ENCODE measurements around the gene SEPTIN8.

SEPTIN8 gene

DNA sequence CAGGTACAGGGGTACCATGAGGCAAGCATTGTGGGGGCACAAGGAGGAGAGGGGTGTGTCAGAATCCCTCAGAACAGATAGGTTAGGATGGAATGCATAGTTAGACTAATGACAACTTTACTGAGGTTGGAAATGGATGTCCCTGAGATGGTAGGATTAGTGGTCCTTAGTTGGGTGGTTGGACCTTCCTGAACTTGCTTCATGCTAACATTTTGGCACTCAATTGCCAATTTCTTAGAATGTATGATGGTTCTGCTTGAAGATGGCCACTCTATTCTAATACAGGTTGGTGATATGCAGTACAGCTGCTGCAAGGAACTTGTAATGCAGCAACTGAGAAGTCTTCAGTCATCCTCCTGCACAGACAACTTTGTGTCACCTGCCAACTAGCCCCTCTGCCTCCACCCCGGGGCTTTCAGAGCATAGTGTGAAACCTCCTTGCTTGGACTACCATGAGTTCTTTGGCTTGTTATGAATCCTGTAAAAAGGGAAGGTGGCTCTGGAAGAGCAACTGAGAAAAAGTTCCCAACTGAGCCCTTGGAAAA is 24.4 kb downstream of the SEPTIN8 start:
- Histone ChIP-seq H3K9me3 (ENCODE audit: insufficient read depth, low read depth, low read length) (no peaks in the 10 kb centered on the region), H3K27me3 (ENCODE audit: insufficient read depth, low read length) (peaks cover 42% of the 10 kb centered on the region), H3K27ac (ENCODE audit: low read depth, low read length) (no peak overlapping the region), H3K9ac (ENCODE audit: low read depth, low read length) (no peak overlapping the region), H3K36me3 (ENCODE audit: insufficient read depth, low read length) (no peaks in the 10 kb centered on the region), H3K4me3 (ENCODE audit: low read length) (no peak overlapping the region), H3K4me1 (ENCODE audit: insufficient read depth, low read length) (peaks cover 8% of the 10 kb centered on the region)
- 96% methylated on average over 1 of the region's 1 CpG for WGBS

DNA sequence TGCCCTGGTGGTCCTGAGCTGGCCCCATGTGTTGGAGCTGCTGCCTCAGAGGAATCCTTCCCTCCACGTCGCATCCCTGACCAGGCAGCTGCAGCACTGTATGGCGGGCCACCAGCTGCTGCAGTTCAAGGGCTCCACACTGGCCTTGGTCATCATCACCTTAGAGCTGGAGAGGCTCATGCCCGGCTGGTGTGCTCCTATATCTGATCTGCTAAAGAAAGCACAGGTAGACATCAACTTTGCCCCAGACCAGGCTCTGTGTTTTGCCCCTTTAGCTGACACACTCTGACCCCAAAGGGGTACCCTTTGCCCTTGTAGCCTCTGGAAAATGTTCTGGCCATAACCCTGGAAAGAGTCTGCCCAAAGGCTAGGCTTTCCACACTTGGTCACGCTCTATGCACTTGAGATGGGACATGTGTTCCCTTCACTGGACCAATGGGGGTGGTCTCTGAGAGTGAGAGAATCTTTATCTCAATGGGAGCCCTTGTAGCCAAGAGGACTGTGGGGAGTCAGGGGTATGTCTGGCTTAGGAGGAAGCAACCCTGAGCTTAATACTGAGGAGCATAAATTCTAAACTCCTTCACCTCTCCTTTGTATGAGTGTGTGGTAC is 25.0 kb downstream of the SEPTIN8 start:
- H3K36me3 ChIP-seq (ENCODE audit: insufficient read depth, low read length): no peaks in the 10 kb centered on the region
- WGBS: 92% methylated on average over 5 of the region's 5 CpGs
- peaks cover 8% of the 10 kb centered on the region for H3K4me1 ChIP-seq (ENCODE audit: insufficient read depth, low read length)
- H3K9me3 ChIP-seq (ENCODE audit: insufficient read depth, low read depth, low read length): no peaks in the 10 kb centered on the region
- H3K27ac ChIP-seq (ENCODE audit: low read depth, low read length): no peak overlapping the region
- H3K4me3 ChIP-seq (ENCODE audit: low read length): no peak overlapping the region
- peaks cover 48% of the 10 kb centered on the region for H3K27me3 ChIP-seq (ENCODE audit: insufficient read depth, low read length)
- no peak overlapping the region for H3K9ac ChIP-seq (ENCODE audit: low read depth, low read length)

DNA sequence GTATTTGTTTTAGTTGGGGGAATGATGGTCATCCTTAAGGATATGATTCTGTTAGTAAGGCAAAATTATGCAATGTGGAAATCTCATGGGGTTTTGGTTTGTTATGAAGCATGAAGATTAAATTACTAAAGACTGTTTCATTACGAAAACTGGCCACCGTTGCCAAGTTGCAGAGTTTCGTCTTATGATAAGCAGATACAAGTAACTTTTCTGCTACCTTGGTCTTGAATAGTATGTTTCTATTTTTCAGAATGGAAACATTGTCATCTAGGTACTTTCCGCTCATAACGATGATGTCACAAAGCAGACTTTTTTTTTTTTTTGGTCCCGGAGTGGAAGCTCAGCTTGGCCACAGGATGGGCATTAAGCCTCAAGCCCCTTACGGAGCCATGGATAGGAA is 25.6 kb downstream of the SEPTIN8 start:
- Histone ChIP-seq H3K9ac (ENCODE audit: low read depth, low read length) (no peak overlapping the region), H3K36me3 (ENCODE audit: insufficient read depth, low read length) (no peaks in the 10 kb centered on the region), H3K4me3 (ENCODE audit: low read length) (no peak overlapping the region), H3K27me3 (ENCODE audit: insufficient read depth, low read length) (peaks cover 55% of the 10 kb centered on the region), H3K4me1 (ENCODE audit: insufficient read depth, low read length) (peaks cover 8% of the 10 kb centered on the region), H3K27ac (ENCODE audit: low read depth, low read length) (no peak overlapping the region), H3K9me3 (ENCODE audit: insufficient read depth, low read depth, low read length) (no peaks in the 10 kb centered on the region)
- 92% methylated on average over 7 of the region's 7 CpGs for WGBS

DNA sequence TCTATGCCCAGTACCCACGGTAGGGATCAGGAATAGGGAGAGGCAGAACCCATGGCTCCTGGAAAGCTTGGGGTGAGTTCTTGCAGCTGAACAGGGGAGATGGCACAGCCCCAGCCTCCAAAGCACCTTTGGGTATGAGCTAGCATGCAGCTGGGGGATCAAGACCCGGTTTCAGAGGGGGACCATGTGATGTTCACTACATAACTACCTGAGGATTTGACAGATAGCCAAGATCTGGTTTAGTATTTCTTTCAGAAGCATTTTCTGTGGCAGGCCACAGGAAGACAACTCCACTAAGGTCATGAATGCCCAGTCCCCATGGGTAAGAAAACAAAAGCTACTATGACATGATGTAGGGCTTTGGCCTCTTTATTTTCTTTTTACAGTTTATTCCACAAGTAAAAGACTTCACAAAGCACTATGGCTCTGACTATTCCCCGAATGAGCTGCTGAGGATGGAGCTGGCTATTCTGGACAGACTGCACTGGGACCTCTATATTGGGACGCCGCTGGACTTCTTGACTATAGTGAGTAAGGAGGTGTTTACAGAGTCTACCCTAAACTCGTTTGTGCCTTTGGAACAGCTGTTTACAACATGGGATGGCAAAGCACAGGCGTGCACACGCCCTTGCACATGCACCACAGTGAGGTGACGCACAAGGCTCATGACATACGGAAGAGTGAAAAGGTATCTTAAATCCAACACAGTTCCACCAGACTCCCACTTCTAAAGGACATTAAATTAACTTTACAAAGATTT is 26.4 kb downstream of the SEPTIN8 start:
- H3K27ac ChIP-seq (ENCODE audit: low read depth, low read length): no peak overlapping the region
- peaks cover 62% of the 10 kb centered on the region for H3K27me3 ChIP-seq (ENCODE audit: insufficient read depth, low read length)
- H3K4me3 ChIP-seq (ENCODE audit: low read length): no peak overlapping the region
- no peaks in the 10 kb centered on the region for H3K36me3 ChIP-seq (ENCODE audit: insufficient read depth, low read length)
- WGBS: 89% methylated on average over 10 of the region's 10 CpGs
- H3K9ac ChIP-seq (ENCODE audit: low read depth, low read length): no peak overlapping the region
- no peaks in the 10 kb centered on the region for H3K9me3 ChIP-seq (ENCODE audit: insufficient read depth, low read depth, low read length)
- peaks cover 8% of the 10 kb centered on the region for H3K4me1 ChIP-seq (ENCODE audit: insufficient read depth, low read length)

DNA sequence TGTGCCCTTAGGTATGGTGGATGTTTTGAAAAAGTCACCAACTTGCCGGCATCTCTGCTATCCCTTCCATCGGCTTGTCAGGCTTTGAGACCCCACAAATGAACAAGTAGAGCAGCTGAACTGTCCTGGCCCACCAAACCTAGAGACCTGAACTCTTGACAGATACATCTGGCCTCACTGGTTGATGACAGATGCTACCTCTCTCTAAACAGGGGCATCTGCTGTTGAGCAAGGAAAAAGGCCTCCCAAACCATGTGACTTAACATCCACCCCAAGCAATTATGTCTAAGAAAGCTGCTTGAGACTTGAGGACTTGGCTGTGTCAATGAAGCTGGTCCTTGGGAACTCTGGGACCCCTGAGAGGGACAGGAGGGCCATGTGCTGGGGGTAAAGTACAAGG is 27.5 kb downstream of the SEPTIN8 start:
- H3K27me3 ChIP-seq (ENCODE audit: insufficient read depth, low read length): peaks cover 71% of the 10 kb centered on the region
- no peaks in the 10 kb centered on the region for H3K36me3 ChIP-seq (ENCODE audit: insufficient read depth, low read length)
- no peak overlapping the region for H3K9ac ChIP-seq (ENCODE audit: low read depth, low read length)
- H3K9me3 ChIP-seq (ENCODE audit: insufficient read depth, low read depth, low read length): no peaks in the 10 kb centered on the region
- WGBS: 93% methylated on average over 2 of the region's 2 CpGs
- no peak overlapping the region for H3K27ac ChIP-seq (ENCODE audit: low read depth, low read length)
- peaks cover under 1% of the 10 kb centered on the region; the same call in 1 of the 2 replicates for H3K4me1 ChIP-seq (ENCODE audit: insufficient read depth, low read length)
- no peak overlapping the region for H3K4me3 ChIP-seq (ENCODE audit: low read length)

DNA sequence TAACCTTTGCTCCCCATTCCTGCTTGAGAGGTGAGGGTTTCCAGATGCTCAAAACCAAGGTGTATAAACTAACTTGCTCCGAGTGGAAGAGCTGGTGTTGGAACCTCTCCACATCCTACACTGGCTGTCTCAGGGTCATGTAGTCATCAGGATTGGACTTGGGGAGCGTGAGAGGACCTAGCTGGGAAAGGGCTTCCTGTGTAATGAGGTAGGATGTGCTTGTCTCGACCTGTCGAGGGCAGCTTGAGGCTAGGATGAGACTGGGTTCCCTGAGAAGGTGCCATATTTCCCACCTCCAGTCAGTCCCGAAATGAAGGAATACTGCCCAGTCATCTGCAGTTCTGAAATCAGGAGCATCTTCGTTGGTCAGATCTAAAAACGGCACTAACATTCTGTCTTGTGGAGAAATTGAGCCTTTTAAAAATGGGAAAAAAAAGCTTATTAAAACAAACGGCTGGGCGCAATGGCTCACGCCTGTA is 28.5 kb downstream of the SEPTIN8 start:
- Histone ChIP-seq H3K4me1 (ENCODE audit: insufficient read depth, low read length) (no peaks in the 10 kb centered on the region; the same call in 1 of the 2 replicates), H3K36me3 (ENCODE audit: insufficient read depth, low read length) (no peaks in the 10 kb centered on the region), H3K9ac (ENCODE audit: low read depth, low read length) (no peak overlapping the region), H3K27ac (ENCODE audit: low read depth, low read length) (no peak overlapping the region), H3K9me3 (ENCODE audit: insufficient read depth, low read depth, low read length) (no peaks in the 10 kb centered on the region), H3K4me3 (ENCODE audit: low read length) (no peak overlapping the region; the same call in 1 of the 2 replicates), H3K27me3 (ENCODE audit: insufficient read depth, low read length) (peaks cover 76% of the 10 kb centered on the region)
- WGBS: 90% methylated on average over 10 of the region's 10 CpGs

DNA sequence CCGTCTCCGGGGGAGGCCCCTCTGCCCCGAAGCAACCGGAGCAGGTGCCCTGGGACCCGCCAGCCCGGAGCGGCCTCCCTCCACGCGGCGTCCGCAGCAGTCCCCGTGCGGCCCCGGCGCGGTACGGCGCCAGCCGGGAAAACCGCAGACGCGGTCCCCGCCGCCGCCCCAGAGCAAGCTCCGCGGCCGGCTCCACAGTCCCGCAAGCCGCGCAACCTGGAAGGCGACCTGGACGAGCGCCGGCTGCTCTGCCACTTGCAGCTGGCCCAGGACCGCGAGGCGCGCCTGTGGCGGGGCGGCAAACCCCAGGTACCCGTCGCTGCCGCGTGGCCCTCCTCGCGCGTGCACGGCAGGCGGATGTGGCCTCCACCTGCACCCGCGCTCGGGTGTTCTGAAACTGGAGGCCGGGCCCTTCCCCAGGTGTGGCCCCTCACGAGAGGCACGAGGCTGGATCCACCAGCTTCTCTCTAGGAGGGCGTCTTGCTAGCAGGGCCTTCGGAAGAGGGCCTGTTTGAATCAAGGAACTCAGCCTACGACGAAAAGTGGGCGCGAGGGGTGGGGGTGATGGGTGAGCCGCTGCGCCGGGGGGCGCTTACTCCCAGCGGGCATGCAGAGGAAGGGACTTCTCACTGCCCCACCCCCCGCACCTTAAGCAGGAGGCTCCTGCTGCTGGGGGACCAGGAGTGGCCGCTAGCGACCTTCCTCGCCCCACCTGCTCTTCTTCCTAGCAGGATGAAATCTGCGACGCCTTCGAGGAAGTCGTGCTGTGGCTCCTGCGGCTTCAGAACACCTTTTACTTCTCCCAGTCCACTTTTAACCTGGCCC is 29.2 kb downstream of the SEPTIN8 start:
- no peaks in the 10 kb centered on the region for H3K36me3 ChIP-seq (ENCODE audit: insufficient read depth, low read length)
- peak overlapping the region; percentile 51 for H3K4me3 ChIP-seq (ENCODE audit: low read length)
- H3K9me3 ChIP-seq (ENCODE audit: insufficient read depth, low read depth, low read length): no peaks in the 10 kb centered on the region
- peaks cover 76% of the 10 kb centered on the region for H3K27me3 ChIP-seq (ENCODE audit: insufficient read depth, low read length)
- H3K4me1 ChIP-seq (ENCODE audit: insufficient read depth, low read length): no peaks in the 10 kb centered on the region
- H3K27ac ChIP-seq (ENCODE audit: low read depth, low read length): no peak overlapping the region
- H3K9ac ChIP-seq (ENCODE audit: low read depth, low read length): peak overlapping the region; percentile 41; the same call in 1 of the 2 replicates
- WGBS: 11% methylated on average over 76 of the region's 76 CpGs

DNA sequence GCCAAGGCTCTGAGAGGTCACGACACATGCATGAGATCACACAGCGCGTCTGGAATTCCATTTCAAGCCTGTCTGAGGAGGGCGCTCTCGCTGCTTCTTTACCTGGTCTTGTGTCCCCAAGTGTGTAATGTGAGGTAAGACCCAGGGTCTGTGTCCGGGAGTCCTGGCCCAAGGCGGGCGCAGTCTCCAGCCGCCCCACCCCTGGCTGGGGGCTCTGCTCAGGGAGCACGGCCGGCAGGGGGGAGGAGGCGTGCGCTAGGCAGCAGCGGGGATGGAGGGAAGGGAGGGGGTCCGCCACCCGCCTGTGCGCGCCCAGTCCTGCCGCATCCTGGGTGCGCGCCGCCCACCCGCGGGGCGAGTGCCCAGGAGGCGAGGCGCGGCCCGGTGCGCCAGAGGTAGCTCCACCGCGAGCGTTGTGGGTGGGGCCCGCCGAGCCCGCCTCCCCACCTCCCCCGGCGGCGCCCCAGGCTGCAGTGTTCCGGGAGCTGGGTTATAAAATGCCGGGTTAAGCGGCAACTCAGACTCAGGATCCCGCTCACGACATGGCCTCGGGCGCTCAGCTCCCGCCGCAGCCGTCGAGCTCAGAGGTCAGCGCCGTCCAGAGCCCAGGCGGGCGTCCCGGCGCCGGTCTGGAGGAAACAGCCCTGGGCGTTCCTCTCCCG is 30.0 kb downstream of the SEPTIN8 start, which contains the start of gene CCNI2:
CCNI2 (plus strand) TSS at position 473 of the 662 bp plus-strand sequence; CDS start at position 543, 70 bp downstream.
- peak within 1 kb of the TSS; percentile 51 for H3K4me3 ChIP-seq (ENCODE audit: low read length)
- H3K9ac ChIP-seq (ENCODE audit: low read depth, low read length): peak within 1 kb of the TSS; percentile 41; the same call in 1 of the 2 replicates
- no peak within 1 kb of the TSS for H3K27ac ChIP-seq (ENCODE audit: low read depth, low read length)
- H3K4me1 ChIP-seq (ENCODE audit: insufficient read depth, low read length): no peaks in the 10 kb centered on the region
- H3K27me3 ChIP-seq (ENCODE audit: insufficient read depth, low read length): peaks cover 76% of the 10 kb centered on the region
- WGBS: 1% methylated on average over 59 of the region's 59 CpGs
- H3K36me3 ChIP-seq (ENCODE audit: insufficient read depth, low read length): no peaks in the 10 kb centered on the region
- H3K9me3 ChIP-seq (ENCODE audit: insufficient read depth, low read depth, low read length): no peaks in the 10 kb centered on the region

DNA sequence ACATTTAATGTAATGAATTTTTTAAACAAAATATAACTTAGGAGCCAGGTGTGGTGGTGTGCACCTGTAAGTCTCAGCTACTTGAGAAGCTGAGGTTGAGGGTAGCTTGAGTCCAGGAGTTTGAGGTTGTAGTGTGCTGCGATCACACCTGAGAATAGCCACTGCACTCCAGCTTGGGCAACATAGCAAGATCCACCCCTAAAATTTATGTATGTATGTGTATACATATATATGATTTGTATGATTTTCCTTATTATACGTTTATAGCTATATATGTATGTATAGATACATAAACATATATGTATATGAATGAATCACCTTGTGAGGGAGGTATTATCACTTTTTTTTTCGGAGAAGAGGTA is 30.5 kb downstream of the SEPTIN8 start:
- peak overlapping the region; percentile 51 for H3K4me3 ChIP-seq (ENCODE audit: low read length)
- no peaks in the 10 kb centered on the region for H3K9me3 ChIP-seq (ENCODE audit: insufficient read depth, low read depth, low read length)
- no peaks in the 10 kb centered on the region for H3K36me3 ChIP-seq (ENCODE audit: insufficient read depth, low read length)
- no peak overlapping the region for H3K27ac ChIP-seq (ENCODE audit: low read depth, low read length)
- no peak overlapping the region for H3K9ac ChIP-seq (ENCODE audit: low read depth, low read length)
- 53% methylated on average over 2 of the region's 3 CpGs for WGBS
- H3K4me1 ChIP-seq (ENCODE audit: insufficient read depth, low read length): no peaks in the 10 kb centered on the region
- peaks cover 73% of the 10 kb centered on the region for H3K27me3 ChIP-seq (ENCODE audit: insufficient read depth, low read length)

DNA sequence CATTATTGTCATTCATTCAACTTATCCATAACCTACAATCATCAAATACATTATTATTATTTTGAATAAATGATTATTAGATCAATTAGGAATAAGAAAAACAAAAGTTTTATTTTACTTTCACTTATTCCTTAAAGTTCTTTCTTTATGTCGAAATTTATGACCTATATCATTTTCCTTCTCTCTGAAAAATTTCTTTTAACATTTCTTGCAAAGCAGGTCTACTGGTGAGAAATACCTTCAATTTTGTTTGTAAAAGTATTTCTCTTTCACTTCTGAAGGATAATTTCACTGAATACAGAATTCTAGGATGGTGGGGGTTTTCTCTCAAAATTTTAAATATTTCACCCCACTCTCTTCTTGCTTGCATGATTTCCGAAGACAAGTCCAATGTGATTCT is 32.4 kb downstream of the SEPTIN8 start:
- Histone ChIP-seq H3K4me3 (ENCODE audit: low read length) (no peak overlapping the region), H3K27ac (ENCODE audit: low read depth, low read length) (no peak overlapping the region), H3K9ac (ENCODE audit: low read depth, low read length) (no peak overlapping the region), H3K36me3 (ENCODE audit: insufficient read depth, low read length) (no peaks in the 10 kb centered on the region), H3K4me1 (ENCODE audit: insufficient read depth, low read length) (no peaks in the 10 kb centered on the region), H3K27me3 (ENCODE audit: insufficient read depth, low read length) (peaks cover 59% of the 10 kb centered on the region), H3K9me3 (ENCODE audit: insufficient read depth, low read depth, low read length) (no peaks in the 10 kb centered on the region)
- WGBS: 84% methylated on average over 2 of the region's 2 CpGs
